ENCODE measurements around the gene TEAD4.
"Not testable (repeated sequence)": the region's sequence is repeated elsewhere in the genome, so short reads cannot be mapped to it uniquely, and the experiment has no call there.

TEAD4 gene

DNA sequence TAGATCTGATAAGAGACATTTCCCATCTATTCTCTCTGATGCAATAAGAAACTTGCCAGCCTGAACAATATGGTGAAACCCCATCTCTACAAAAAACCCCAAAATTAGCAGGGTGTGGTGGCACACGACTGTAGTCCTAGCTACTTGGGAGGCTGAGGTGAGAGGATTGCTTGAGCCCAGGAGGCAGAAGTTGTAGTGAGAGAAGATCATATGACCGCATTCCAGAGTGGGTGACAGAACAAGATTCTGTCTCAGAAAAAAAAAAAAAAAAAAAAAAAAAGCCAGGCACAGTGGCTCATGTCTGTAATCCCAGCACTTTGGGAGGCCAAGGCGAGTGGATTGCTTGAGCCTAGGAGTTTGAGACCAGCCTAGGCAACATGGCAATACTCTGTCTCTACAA, 106.6 kb downstream of the TEAD4 start:
- DNase-seq (ENCODE audit: extremely low spot score); POLR2A ChIA-PET: not testable (repeated sequence)
- CTCF ChIA-PET = interaction anchor here (1.6 kb wide), 1 partner anchor 8 kb away, joined by 5 read pairs; no protein-coding TSS in a partner anchor
- TF ChIP-seq ZNF384 (IDR thresholded peaks at IDR 0.05) = peak; percentile 67

DNA sequence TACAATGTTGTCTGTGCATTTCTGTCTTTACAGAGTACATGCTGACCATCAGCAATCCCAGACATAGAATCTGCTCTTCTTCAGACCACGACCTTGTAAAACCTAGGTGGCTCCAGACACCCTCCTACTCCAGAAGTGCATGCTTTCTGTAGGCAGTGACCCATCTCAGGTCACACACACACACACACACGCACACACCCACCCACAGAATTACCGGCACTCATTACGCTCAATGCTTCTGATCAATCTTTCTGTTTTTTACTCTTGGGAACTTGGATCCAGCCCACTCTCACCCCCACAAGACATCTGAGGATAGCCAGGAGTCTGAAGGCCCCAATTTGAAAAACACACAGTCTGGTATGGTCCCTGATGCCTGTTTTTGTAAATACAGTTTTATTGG, 110.5 kb downstream of the TEAD4 start:
- CTCF ChIA-PET = interaction anchor here (0.6 to 1.0 kb wide), 2 partner anchors 10 to 206 kb away, joined by 5 to 6 read pairs; no protein-coding TSS in a partner anchor
- POLR2A ChIA-PET = no interaction called here

DNA sequence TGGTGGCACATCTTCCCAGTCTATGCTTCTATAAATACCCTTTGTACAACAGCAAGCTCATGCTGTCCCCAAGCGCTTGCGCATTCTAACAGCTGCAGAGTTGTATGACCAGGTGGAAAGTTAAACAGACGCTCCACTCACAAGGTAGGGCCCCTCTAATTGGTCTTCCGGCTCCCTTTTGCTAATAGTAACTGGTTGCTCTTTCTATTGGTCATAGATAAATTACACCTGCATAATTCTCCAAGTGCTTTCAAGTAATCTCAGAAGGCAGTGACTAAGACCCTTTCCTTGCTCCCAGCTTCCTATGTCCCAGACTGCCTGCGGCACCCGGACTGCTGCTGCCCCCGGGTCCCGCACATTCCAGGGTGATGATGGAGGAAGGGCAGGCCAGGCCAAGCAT, 111.9 kb downstream of the TEAD4 start:
- no peak for DNase-seq (ENCODE audit: extremely low spot score)
- TF ChIP-seq, protein P1, sequence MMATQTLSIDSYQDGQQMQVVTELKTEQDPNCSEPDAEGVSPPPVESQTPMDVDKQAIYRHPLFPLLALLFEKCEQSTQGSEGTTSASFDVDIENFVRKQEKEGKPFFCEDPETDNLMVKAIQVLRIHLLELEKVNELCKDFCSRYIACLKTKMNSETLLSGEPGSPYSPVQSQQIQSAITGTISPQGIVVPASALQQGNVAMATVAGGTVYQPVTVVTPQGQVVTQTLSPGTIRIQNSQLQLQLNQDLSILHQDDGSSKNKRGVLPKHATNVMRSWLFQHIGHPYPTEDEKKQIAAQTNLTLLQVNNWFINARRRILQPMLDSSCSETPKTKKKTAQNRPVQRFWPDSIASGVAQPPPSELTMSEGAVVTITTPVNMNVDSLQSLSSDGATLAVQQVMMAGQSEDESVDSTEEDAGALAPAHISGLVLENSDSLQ (IDR thresholded peaks at IDR 0.05) = no peak
- TF ChIP-seq ZNF384 (IDR thresholded peaks at IDR 0.05) = no peak
- no peak for TF ChIP-seq L3MBTL2 (conservative IDR thresholded peaks at IDR 0.05)
- ChIA-PET CTCF (interaction anchor here (0.6 kb wide), 1 partner anchor 51 kb away, joined by 3 read pairs; no protein-coding TSS in a partner anchor), POLR2A (no interaction called here)

More for the DNA sequence above, 110.5 kb downstream of the TEAD4 start:
- no peak for DNase-seq (ENCODE audit: extremely low spot score)
- TF ChIP-seq FOXM1 (IDR thresholded peaks at IDR 0.05; ENCODE audit: borderline replicate concordance) = no peak
- no peak for TF ChIP-seq SUZ12 (IDR thresholded peaks at IDR 0.05)
- no peak for TF ChIP-seq FOXK2 (IDR thresholded peaks at IDR 0.05)
- TF ChIP-seq BHLHE40 (IDR thresholded peaks at IDR 0.05; ENCODE audit: borderline replicate concordance) = no peak
- no peak for TF ChIP-seq HDGF (IDR thresholded peaks at IDR 0.05; ENCODE audit: borderline replicate concordance)
- TF ChIP-seq NFRKB (IDR thresholded peaks at IDR 0.05) = no peak
- TF ChIP-seq SP1 (IDR thresholded peaks at IDR 0.05) = no peak
- TF ChIP-seq LEF1 (IDR thresholded peaks at IDR 0.05; ENCODE audit: borderline replicate concordance) = no peak
- TF ChIP-seq L3MBTL2 (conservative IDR thresholded peaks at IDR 0.05) = no peak
- TF ChIP-seq FOXA1 (IDR thresholded peaks at IDR 0.05) = no peak
- no peak for TF ChIP-seq CTBP1 (IDR thresholded peaks at IDR 0.05; ENCODE audit: borderline replicate concordance)
- TF ChIP-seq ZNF384 (IDR thresholded peaks at IDR 0.05) = no peak

DNA sequence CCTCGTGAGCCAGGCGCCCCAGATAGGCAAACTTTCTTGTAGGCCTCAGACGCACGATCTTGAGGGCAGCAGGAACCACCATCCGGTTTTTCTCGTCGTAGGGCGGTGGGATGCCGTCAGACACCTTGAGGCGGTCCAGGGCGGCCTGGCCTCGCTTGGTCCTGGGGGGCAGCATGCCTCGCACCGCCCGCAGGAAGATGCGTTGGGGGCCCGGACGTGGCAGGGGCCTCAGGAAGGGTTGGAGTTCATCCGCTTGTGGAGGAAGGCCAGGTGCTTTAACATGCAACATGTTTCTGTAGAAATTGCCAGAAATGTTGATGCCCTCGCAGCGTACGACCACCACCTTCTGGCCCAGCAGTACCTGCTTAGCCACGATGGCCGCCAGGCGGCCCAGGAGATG, 112.5 kb downstream of the TEAD4 start:
- CTCF ChIA-PET = interaction anchor here (0.6 kb wide), 1 partner anchor 51 kb away, joined by 3 read pairs; no protein-coding TSS in a partner anchor
- no peak for TF ChIP-seq ELF4 (IDR thresholded peaks at IDR 0.05)
- TF ChIP-seq, protein P1 (IDR thresholded peaks at IDR 0.05) = no peak
- TF ChIP-seq FOXM1 (IDR thresholded peaks at IDR 0.05; ENCODE audit: borderline replicate concordance) = no peak
- TF ChIP-seq L3MBTL2 (conservative IDR thresholded peaks at IDR 0.05) = no peak
- TF ChIP-seq SUZ12 (IDR thresholded peaks at IDR 0.05) = no peak
- TF ChIP-seq CTBP1 (IDR thresholded peaks at IDR 0.05; ENCODE audit: borderline replicate concordance) = no peak
- no peak for TF ChIP-seq ZNF384 (IDR thresholded peaks at IDR 0.05)
- TF ChIP-seq TARDBP (IDR thresholded peaks at IDR 0.05) = no peak
- no peak for TF ChIP-seq FOXA1 (IDR thresholded peaks at IDR 0.05)
- no peak for TF ChIP-seq ARNT (IDR thresholded peaks at IDR 0.05)
- TF ChIP-seq FOXK2 (IDR thresholded peaks at IDR 0.05) = no peak
- no peak for TF ChIP-seq LEF1 (IDR thresholded peaks at IDR 0.05; ENCODE audit: borderline replicate concordance)
- no peak for TF ChIP-seq HDGF (IDR thresholded peaks at IDR 0.05; ENCODE audit: borderline replicate concordance)
- TF ChIP-seq BHLHE40 (IDR thresholded peaks at IDR 0.05; ENCODE audit: borderline replicate concordance) = no peak
- TF ChIP-seq NFRKB (IDR thresholded peaks at IDR 0.05) = no peak
- TF ChIP-seq SP1 (IDR thresholded peaks at IDR 0.05) = no peak
- no peak for DNase-seq (ENCODE audit: extremely low spot score)
- POLR2A ChIA-PET = no interaction called here

DNA sequence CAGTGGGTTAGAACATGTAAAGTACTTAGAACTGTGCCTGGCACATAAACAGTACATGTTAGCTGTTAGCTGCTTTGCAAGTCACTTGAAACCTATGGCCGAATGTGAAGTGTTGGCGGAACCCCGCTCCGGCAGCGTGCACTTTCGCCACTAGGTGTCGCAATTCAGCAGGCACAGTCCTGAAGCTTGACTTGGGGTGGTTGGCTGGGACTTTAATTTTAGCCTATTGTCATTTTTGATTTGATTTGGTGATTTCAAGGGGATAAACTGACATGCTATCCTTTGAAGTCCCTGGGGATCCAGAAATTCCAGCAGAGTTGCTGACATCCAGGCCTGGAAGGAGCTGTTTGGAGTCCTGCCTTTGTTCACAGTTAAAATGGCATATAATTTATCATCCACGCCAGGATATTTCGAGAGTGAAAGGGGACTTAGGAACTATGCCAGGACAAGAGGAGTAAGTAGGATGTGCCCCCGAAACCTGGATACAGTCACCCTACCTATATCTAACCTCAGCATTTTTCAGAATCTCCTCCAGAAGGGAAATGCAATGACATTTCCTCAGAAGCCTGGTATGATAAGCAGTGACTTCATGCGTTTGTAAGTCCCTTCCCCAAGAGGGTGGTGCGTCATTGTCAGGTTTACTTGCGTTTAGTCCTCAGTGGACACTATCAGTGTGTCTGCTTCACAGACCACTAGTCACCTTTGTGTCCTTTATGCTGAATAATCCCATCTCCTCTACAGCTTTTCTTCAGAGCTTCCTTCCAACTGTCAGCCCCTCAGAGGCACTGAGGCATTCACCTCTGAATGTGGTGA, 114.4 kb downstream of the TEAD4 start:
- peak; percentile 88 for DNase-seq (ENCODE audit: extremely low spot score)
- no peak for TF ChIP-seq ARNT (IDR thresholded peaks at IDR 0.05)
- TF ChIP-seq NFRKB (IDR thresholded peaks at IDR 0.05) = no peak
- TF ChIP-seq HDGF (IDR thresholded peaks at IDR 0.05; ENCODE audit: borderline replicate concordance) = no peak
- no peak for TF ChIP-seq FOXA1 (IDR thresholded peaks at IDR 0.05)
- no peak for TF ChIP-seq TARDBP (IDR thresholded peaks at IDR 0.05)
- POLR2A ChIA-PET = interaction anchor here (0.8 kb wide), 1 partner anchor 183 kb away, joined by 3 read pairs; no protein-coding TSS in a partner anchor
- CTCF ChIA-PET = interaction anchor here (0.6 to 2.3 kb wide), 26 partner anchors 8 to 1012 kb away, joined by 3 to 15 read pairs (median 4); no protein-coding TSS in a partner anchor

DNA sequence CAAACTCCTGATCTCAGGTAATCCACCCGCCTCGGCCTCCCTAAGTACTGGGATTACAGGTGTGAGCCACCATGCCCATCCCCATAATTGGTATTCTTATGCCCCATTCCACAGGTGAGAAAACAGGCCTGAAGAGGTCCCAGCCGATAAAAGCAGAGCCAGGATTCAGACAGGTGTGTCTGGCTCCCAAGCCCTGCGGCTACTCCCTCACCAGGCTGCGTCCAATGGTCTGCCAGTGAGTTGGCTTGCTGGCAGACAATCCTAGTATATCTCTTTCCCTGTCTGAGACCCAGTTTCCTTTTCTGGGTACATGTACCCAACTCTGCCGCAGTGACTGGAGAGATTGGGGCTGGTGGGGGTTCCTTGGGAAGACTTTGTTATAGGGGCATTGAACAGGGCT, 116.1 kb downstream of the TEAD4 start:
- TF ChIP-seq HDGF (IDR thresholded peaks at IDR 0.05; ENCODE audit: borderline replicate concordance) = no peak
- TF ChIP-seq BHLHE40 (IDR thresholded peaks at IDR 0.05; ENCODE audit: borderline replicate concordance) = no peak
- TF ChIP-seq FOXK2 (IDR thresholded peaks at IDR 0.05) = no peak
- TF ChIP-seq L3MBTL2 (conservative IDR thresholded peaks at IDR 0.05) = no peak
- TF ChIP-seq SUZ12 (IDR thresholded peaks at IDR 0.05) = no peak
- TF ChIP-seq ARNT (IDR thresholded peaks at IDR 0.05) = no peak
- no peak for TF ChIP-seq ELF4 (IDR thresholded peaks at IDR 0.05)
- TF ChIP-seq FOXM1 (IDR thresholded peaks at IDR 0.05; ENCODE audit: borderline replicate concordance) = no peak
- TF ChIP-seq, protein P1 (IDR thresholded peaks at IDR 0.05) = no peak
- TF ChIP-seq NFRKB (IDR thresholded peaks at IDR 0.05) = no peak
- TF ChIP-seq ZNF384 (IDR thresholded peaks at IDR 0.05) = no peak
- TF ChIP-seq SP1 (IDR thresholded peaks at IDR 0.05) = no peak
- TF ChIP-seq CTBP1 (IDR thresholded peaks at IDR 0.05; ENCODE audit: borderline replicate concordance) = no peak
- no peak for TF ChIP-seq FOXA1 (IDR thresholded peaks at IDR 0.05)
- ChIA-PET CTCF (interaction anchor here (0.9 to 2.3 kb wide), 3 partner anchors 59 to 200 kb away, joined by 3 to 5 read pairs (median 4); no protein-coding TSS in a partner anchor), POLR2A (interaction anchor here (1.1 to 1.8 kb wide), 3 partner anchors 16 to 200 kb away, joined by 3 to 9 read pairs (median 4); no protein-coding TSS in a partner anchor)
- DNase-seq (ENCODE audit: extremely low spot score) = no peak
